Stimulated activated CD8-positive, alpha-beta memory T cell treated with anti-CD3 and anti-CD28 coated beads, Interleukin-7, amount 100 ng/mL, for 24 hours (primary cell): ENCODE measurements around the gene TLR2.
"Not testable (repeated sequence)": the region's sequence is repeated elsewhere in the genome, so short reads cannot be mapped to it uniquely, and the experiment has no call there.

Experiments used
- DNase-seq: peaks from one replicate; pipeline ENCODE4 v3.0.0-alpha.2; 2020; ENCODE audit warnings: low read depth

The TLR2 gene

GRCh38 chr4:153661215-153661822 lies 22.8 kb upstream of the TLR2 start:
- no peak for DNase-seq

DNA sequence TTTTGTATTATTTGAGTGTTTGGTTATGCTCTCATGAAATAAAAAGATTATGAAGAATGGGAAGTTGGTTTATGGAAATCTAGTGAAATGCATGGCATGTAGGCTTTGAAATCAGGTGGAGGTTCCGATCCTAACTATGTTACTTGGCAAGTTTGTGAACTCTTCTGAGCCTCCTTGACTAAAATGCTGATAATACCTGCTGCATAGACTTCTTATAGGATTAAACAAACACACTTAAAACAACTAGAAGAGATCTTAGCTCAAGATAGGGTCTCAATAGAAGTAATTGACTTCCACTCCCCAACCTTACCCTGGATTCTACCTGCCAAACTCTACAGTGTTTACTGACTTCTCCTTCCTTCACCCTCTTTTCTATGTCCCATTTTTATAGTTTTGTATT lies 22.2 kb upstream of the TLR2 start:
- no peak for DNase-seq

DNA sequence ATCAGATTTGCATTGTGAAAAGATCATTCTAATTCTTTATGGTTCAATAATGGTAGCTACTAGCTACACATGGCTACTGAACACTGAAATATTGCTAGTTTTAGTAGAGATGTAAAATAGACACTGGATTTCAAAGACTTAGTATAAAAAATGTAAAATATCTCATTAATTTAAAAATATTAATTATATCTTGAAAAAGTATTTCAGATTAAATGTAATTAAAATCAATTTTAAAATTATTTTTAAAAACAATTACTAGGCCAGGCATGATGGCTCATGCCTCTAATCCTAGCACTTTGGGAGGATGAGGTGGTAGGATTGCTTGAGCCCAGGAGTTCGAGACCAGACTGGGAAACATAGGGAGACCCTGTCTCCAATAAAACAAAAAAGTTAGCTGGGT lies 20.4 kb upstream of the TLR2 start:
- no peak for DNase-seq

GRCh38 chr4:153666505-153666904 lies 17.6 kb upstream of the TLR2 start:
- not testable (repeated sequence) for DNase-seq

- no peak for DNase-seq
Observed at GRCh38 chr4:153668647-153669046, 15.4 kb upstream of the TLR2 start.

DNA sequence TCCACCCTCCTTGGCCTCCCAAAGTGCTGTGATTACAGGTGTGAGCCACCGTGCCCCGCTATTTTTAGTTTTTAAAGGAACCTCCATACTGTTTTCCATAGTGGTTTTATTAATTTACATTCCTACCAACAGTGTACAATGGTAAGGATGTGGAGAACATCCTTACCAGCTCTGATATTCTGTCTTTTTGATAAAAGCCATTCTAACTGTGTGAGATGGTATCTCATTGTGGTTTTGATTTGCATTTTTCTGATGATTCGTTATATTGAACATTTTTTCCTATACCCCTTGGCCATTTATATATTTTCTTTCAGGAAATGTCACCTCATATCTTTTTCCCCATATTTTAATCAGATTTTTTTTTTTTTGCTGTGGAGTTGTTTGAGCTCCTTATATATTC lies 14.2 kb upstream of the TLR2 start:
- DNase-seq: no peak

- no peak for DNase-seq
Observed at GRCh38 chr4:153676486-153676885, 7.6 kb upstream of the TLR2 start.

DNA sequence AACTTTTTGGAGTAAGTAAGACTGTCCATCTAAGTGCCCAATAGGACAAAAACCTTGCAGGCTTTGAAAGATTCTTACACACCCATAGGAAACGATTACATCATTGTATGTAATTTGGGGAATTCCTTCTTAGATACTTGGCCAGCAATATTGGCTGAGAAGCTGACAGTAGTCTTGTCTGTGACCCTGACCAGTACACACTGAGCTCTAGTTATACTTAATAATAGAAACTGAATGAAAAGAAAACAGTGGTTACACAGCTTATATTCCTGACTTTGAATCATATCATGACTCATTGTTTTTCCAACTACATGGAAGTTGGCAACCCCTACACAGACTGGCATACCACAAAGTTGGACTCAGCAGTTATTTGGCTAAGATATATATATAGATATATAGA lies 7.1 kb upstream of the TLR2 start:
- no peak for DNase-seq

GRCh38 chr4:153679486-153679885 lies 4.6 kb upstream of the TLR2 start:
- no peak for DNase-seq

GRCh38 chr4:153683763-153684181 lies 308 bp upstream of the TLR2 start:
- no peak for DNase-seq

GRCh38 chr4:153684971-153685371 lies 891 bp downstream of the TLR2 start:
- no peak for DNase-seq

GRCh38 chr4:153704522-153704921 lies 20.4 kb downstream of the TLR2 start:
- no peak for DNase-seq

DNA sequence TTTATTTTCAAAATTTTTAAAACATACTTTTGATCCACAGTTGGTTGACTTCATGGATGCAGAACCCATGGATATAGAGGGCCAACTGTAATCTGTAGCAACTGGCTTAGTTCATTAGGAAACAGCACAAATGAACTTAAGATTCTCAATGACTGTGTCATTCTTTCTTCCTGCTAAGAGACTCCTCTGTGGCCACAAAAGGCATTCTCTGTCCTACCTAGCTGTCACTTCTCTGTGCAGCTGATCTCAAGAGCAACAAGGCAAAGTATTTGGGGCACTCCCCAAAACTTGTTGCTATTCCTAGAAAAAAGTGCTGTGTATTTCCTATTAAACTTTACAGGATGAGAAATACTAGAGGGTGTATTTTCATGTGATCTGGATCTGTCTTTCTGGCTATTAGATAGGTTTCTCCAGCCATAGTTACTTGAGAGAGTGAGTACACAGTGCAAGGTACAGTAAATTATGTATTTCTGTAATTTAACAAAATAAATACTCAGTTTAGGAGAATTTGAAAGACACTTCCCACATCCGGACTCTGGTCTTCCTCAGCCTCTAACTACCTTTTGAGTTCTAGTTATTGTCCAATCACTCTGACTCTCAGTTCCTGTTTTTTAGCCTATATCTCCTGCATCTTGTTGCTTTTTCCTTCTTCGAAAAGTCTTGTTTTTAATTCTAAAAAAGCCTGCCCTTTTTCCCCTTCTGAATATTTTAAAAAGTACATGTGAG lies 21.8 kb downstream of the TLR2 start:
- DNase-seq: no peak

- DNase-seq: no peak
Observed at GRCh38 chr4:153706519-153706918, 22.4 kb downstream of the TLR2 start.

- no peak for DNase-seq
Observed at GRCh38 chr4:153710681-153711080, 26.6 kb downstream of the TLR2 start.

DNA sequence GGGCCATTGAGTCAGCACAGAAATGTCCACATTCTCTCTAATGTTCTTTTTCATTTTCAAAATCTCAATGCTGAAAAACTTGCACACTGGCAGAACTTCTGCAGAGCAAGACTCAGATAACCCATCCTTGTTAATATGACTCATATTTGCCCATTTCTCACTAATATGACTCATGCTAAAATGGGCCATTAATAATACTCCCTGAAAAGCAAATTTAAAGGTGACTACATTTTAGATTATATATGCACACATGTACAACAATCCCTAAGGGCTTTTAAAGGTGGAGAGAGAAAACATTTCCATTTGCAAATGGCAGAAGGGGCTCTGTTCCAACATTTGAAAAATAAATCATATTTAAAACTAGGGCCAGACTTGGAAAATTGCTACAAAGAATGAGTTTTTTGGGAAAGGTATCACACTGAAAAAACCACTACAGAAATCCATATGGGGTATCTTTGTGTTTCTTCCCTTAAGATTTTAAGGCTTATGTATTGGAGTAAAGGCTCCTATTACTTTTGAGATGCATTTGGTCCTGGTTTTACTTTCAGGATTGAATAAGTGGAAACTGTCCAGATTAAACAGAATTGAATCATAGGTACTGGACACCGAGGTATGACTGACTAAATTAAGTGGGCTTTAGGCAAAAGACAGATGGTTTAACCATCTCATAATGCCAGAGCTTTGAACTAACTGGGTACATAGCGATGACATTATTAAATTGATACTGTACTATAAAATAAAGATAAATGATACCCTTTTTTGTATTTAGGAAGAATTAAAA lies 30.0 kb downstream of the TLR2 start:
- no peak for DNase-seq

- DNase-seq: no peak
Observed at GRCh38 chr4:153722036-153722435, 38.0 kb downstream of the TLR2 start.

GRCh38 chr4:153724606-153725005 lies 40.5 kb downstream of the TLR2 start:
- DNase-seq: no peak

GRCh38 chr4:153725136-153725830 lies 41.2 kb downstream of the TLR2 start:
- DNase-seq: no peak

- no peak for DNase-seq
Observed at GRCh38 chr4:153725831-153726154, 41.7 kb downstream of the TLR2 start.

- DNase-seq: no peak
Observed at GRCh38 chr4:153728151-153728550, 44.1 kb downstream of the TLR2 start.

DNA sequence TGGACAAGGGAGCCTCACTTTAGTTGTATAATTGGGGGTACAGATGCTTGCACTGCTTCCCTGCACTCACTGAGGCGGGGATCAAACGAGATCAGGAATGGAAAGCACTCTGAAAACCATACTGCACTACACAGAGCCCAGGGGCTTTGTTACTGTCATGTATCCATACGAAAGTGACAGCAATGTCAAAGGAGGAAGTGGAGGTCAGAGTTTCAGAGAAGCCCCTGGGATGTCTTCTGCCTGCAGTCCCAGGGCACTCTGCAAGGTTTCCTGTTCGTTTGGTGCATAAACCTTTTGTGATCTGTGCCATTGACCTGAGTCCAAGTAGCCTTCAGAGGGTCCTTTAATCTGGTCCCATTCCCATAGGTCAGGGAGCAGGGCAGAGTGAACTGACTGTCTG lies 44.6 kb downstream of the TLR2 start:
- no peak for DNase-seq

DNA sequence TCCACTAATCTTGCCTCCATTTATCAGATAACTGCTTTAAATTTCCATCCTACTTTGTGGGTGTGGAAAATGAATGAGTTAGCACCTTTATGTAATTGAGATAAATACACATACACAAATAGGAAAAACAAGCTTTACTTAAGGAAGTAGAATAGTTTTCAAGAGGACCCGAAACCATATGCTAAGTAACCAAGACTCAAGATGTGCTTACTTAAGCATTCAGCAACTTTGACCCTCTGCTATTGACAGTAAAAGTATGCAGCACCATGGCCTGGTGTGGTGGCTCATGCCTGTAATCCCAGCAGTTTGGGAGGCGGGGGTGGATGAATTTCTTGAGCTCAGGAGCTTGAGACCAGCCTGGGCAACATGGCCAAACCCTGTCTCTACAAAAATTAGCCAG lies 45.8 kb downstream of the TLR2 start:
- no peak for DNase-seq
